ENCODE results near the gene FAM181B. TPM values are rescaled to one million over a fixed set of nuclear protein-coding genes. Genes with fewer than 3 reads are reported as not detected.

FAM181B gene
- total and polyA plus RNA-seq, 2 donors (not counting 1 experiment from before 2014, with no cell fraction given) = not detected

- no peaks in the 10 kb centered on the region for H3K36me3 ChIP-seq (replicated peaks in 1 of 2; ENCODE audit: control extremely low read depth in 1 of 2, control insufficient read depth in 1 of 2, extremely low read depth in 1 of 2, insufficient read depth in 2 of 2, low read length in 1 of 2)
- H4K20me1 ChIP-seq (ENCODE audit: control insufficient read depth, insufficient read depth, low read length, poor library complexity, severe bottlenecking) = no peaks in the 10 kb centered on the region
- H3K27ac ChIP-seq (ENCODE audit: low read length in 2 of 2) = no peak overlapping the region
- peaks cover 0 to 6% (median 1%) of the 10 kb centered on the region in 4 experiments for H3K27me3 ChIP-seq (replicated peaks in 1 of 4; ENCODE audit: control extremely low read depth in 1 of 4, control insufficient read depth in 3 of 4, insufficient read depth in 4 of 4, low read length in 3 of 4)
- intact Hi-C loops (cut with micrococcal nuclease) = no loop called here
- no peaks in the 10 kb centered on the region for H3K4me1 ChIP-seq (ENCODE audit: control insufficient read depth in 2 of 2, insufficient read depth in 2 of 2, low read length in 2 of 2)
- no peak overlapping the region for H3K4me3 ChIP-seq (ENCODE audit: control extremely low read depth in 1 of 5, extremely low read depth in 1 of 5, insufficient read depth in 1 of 5, low read depth in 2 of 5, low read length in 4 of 5)
- ChIA-PET POLR2A (no interaction called here), CTCF (no interaction called here)
- no peak overlapping the region for H3K4me2 ChIP-seq (replicated peaks; ENCODE audit: low read depth, low read length, poor library complexity, severe bottlenecking)
- ATAC-seq (ENCODE audit: low read depth) = no peak
- peaks cover 0 to 1% (median 0%) of the 10 kb centered on the region in 3 donors for H3K9me3 ChIP-seq (ENCODE audit: control extremely low read depth in 1 of 3, control insufficient read depth in 2 of 3, insufficient read depth in 1 of 3, low read length in 2 of 3)
- DNase-seq = no peak
- Mint-ChIP-seq H3K27ac (no peak overlapping the region), H3K4me1 (no peaks in the 10 kb centered on the region), H3K27me3 (peaks cover 20% of the 10 kb centered on the region), H3K9me3 (ENCODE audit: insufficient read depth) (no peaks in the 10 kb centered on the region), H3K4me3 (no peak overlapping the region)
- H2AFZ ChIP-seq (ENCODE audit: insufficient read depth, low read depth, low read length, poor library complexity, severe bottlenecking) = no peak overlapping the region
- H3K9ac ChIP-seq (ENCODE audit: low read length) = no peak overlapping the region
- no CpG with 5 or more reads among the region's 1 CpG for WGBS (ENCODE audit: insufficient coverage)
- TF ChIP-seq EZH2 (IDR thresholded peaks at IDR 0.05; ENCODE audit: borderline replicate concordance, insufficient read depth, low read depth, low read length, poor library complexity, severe bottlenecking) (no peak), CTCF (IDR thresholded peaks at IDR 0.05) (no peak)
- H3K79me2 ChIP-seq (ENCODE audit: control insufficient read depth, insufficient read depth, low read length) = no peaks in the 10 kb centered on the region
These were observed 29.5 kb upstream of the FAM181B start for GRCh38 chr11:82763167-82763566.

GRCh38 chr11:82759649-82760048 lies 26.0 kb upstream of the FAM181B start:
- ChIA-PET POLR2A (no interaction called here), CTCF (no interaction called here)
- no peaks in the 10 kb centered on the region for H3K9me3 Mint-ChIP-seq (ENCODE audit: insufficient read depth)
- ATAC-seq (ENCODE audit: low read depth) (no peak), DNase-seq (no peak)
- Histone ChIP-seq H3K27ac (ENCODE audit: low read length in 2 of 2) (no peak overlapping the region), H3K4me2 (replicated peaks; ENCODE audit: low read depth, low read length, poor library complexity, severe bottlenecking) (no peak overlapping the region), H3K79me2 (ENCODE audit: control insufficient read depth, insufficient read depth, low read length) (no peaks in the 10 kb centered on the region), H3K4me1 (ENCODE audit: control insufficient read depth in 2 of 2, insufficient read depth in 2 of 2, low read length in 2 of 2) (peaks cover 5 to 9% of the 10 kb centered on the region in 2 donors), H2AFZ (ENCODE audit: insufficient read depth, low read depth, low read length, poor library complexity, severe bottlenecking) (no peak overlapping the region), H4K20me1 (ENCODE audit: control insufficient read depth, insufficient read depth, low read length, poor library complexity, severe bottlenecking) (no peaks in the 10 kb centered on the region), H3K9ac (ENCODE audit: low read length) (no peak overlapping the region), H3K9me3 (ENCODE audit: control extremely low read depth in 1 of 3, control insufficient read depth in 2 of 3, insufficient read depth in 1 of 3, low read length in 2 of 3) (peaks cover 0 to 1% (median 0%) of the 10 kb centered on the region in 3 donors), H3K4me3 (ENCODE audit: control extremely low read depth in 1 of 5, extremely low read depth in 1 of 5, insufficient read depth in 1 of 5, low read depth in 2 of 5, low read length in 4 of 5) (no peak overlapping the region), H3K36me3 (replicated peaks in 1 of 2; ENCODE audit: control extremely low read depth in 1 of 2, control insufficient read depth in 1 of 2, extremely low read depth in 1 of 2, insufficient read depth in 2 of 2, low read length in 1 of 2) (no peaks in the 10 kb centered on the region), H3K27me3 (replicated peaks in 1 of 4; ENCODE audit: control extremely low read depth in 1 of 4, control insufficient read depth in 3 of 4, insufficient read depth in 4 of 4, low read length in 3 of 4) (peaks cover 0 to 5% (median under 1%) of the 10 kb centered on the region in 4 experiments)
- intact Hi-C loops (cut with micrococcal nuclease) = no loop called here
- no peak for TF ChIP-seq EZH2 (IDR thresholded peaks at IDR 0.05; ENCODE audit: borderline replicate concordance, insufficient read depth, low read depth, low read length, poor library complexity, severe bottlenecking)
- no peak for TF ChIP-seq CTCF (IDR thresholded peaks at IDR 0.05)
- H3K27me3 Mint-ChIP-seq = peaks cover 12% of the 10 kb centered on the region
- no peak overlapping the region for H3K27ac Mint-ChIP-seq
- H3K4me1 Mint-ChIP-seq = peaks cover 13% of the 10 kb centered on the region
- WGBS (ENCODE audit: insufficient coverage) = no CpG with 5 or more reads among the region's 3 CpGs
- no peak overlapping the region for H3K4me3 Mint-ChIP-seq

Data from B cell (primary cell).